GM19452 (cell line): ENCODE results near the gene ZNF133.
"Not testable (repeated sequence)": the region's sequence is repeated elsewhere in the genome, so short reads cannot be mapped to it uniquely, and the experiment has no call there.

Experiments
- ATAC-seq: cut with Tn5 transposase; IDR thresholded peaks from one replicate; pipeline ENCODE4 v1.9.1; 2021; ENCODE audit not compliant: unreplicated experiment

The ZNF133 gene

DNA sequence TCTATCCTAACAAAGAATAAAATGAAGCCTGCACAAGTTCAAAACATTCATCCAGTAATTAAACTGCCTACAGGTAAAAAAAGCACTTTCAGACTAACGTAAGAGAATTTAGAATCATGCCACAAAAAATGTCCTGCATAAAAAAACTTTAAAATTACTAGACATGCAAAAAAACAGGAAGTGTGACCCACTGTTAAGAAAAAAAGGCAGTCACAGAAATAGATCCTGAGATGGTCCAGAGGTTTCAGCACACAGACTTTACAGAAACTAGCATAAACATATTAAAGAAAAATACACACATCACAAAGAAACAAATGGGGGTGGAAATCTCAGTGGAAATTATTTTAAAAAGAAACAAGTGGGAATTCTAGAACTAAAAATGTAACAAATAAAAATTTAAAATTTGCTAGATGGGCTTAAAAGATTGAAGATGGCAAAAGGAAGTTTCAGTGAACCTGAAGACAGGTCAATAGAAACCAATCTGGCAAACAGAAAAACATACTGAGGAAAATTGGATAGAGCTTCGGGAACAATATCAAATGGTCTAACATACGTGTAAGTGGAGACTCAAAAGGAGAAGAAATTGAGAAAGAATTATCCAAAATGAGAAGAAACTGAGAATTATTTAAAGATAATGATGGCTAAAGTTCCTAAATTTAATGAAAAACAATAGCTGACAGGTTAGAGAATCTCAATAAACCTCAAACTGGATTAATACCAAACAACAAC, 3.4 kb upstream of the ZNF133 start:
- no peak for ATAC-seq

GRCh38 chr20:18287546-18287914, 797 bp upstream of the ZNF133 start:
- no peak for ATAC-seq

- ATAC-seq, result no peak
These were observed 481 bp downstream of the ZNF133 start for GRCh38 chr20:18288749-18289267.

- ATAC-seq, result no peak
These were observed 979 bp downstream of the ZNF133 start for GRCh38 chr20:18289306-18289705.

DNA sequence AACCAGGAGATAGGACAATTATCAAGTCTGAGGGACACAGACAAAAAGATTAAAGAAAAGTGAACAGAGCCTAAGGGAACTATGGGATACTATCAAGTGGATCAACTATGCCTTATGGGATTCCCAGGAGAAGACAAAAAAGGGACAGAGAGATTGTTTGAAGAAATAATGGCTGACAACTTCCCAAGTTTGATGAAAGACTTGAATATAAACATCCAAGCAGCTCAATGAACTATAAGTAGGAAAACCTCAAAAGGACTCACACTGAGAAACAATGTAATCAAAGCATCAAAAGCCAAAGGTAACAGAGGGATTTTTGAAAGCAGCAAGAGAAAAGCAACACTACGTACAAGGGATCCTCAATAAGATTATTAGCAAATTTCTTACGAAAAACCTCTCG, 11.0 kb downstream of the ZNF133 start:
- no peak for ATAC-seq

- no peak for ATAC-seq
These were observed 16.3 kb downstream of the ZNF133 start for GRCh38 chr20:18304618-18305017.

DNA sequence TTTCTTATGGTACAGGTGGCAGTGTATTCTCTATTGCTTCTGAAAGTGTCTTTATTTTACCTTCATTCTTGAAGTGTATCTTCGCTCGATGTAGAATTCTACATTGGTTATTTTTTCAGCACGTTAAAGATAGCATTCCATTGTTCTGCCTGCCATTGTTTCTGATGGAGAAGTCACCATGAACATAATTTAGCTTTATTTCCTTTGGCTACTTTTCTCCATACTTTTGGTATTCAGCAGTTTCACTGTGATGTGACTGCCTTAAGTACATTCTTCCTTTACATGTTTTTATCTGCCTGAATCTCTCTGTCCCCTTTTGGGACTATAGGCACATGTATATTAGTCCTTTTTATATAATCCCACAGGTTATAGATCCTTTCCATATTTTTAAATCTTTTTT, 19.0 kb downstream of the ZNF133 start:
- no peak for ATAC-seq

- ATAC-seq, result no peak
These were observed 21.7 kb downstream of the ZNF133 start for GRCh38 chr20:18310051-18310450.

DNA sequence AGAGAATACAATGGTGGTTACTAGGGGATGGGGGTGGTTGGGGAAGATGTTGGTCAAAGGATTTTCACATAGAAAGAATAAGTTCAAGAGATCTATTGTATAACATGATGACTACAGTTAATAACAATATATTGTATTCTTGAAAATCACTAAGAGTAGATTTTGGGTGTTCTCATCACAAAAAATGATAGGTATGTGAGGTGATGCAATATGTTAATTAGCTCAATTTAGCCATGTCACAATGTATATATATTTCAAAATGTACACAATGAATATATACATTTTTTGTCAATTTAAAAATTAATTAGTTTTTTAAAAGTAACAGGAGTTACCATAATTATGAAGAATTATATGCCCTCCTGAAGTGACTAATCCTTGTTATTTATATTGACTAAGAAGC, 22.3 kb downstream of the ZNF133 start:
- no peak for ATAC-seq

GRCh38 chr20:18312723-18313122, 24.4 kb downstream of the ZNF133 start:
- ATAC-seq, result no peak

DNA sequence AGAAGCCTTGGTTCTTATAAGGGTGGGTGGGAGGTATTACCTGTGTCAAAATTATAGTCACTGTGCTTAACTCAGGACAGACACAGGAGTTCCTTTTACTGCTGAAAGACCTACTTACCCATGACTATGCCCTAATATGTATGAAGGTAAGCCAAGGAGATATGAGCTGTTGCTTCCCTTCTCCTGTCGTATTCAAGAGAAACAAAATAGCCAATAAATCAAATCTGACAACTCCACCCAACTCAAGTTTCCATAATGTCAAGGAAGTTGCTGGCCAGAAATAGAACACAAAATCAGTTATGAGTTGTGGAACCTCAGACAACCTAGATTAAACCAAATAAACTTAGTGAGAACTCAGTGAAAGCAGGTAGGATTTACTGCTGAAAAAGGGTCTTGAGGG, 25.1 kb downstream of the ZNF133 start:
- ATAC-seq, result no peak

DNA sequence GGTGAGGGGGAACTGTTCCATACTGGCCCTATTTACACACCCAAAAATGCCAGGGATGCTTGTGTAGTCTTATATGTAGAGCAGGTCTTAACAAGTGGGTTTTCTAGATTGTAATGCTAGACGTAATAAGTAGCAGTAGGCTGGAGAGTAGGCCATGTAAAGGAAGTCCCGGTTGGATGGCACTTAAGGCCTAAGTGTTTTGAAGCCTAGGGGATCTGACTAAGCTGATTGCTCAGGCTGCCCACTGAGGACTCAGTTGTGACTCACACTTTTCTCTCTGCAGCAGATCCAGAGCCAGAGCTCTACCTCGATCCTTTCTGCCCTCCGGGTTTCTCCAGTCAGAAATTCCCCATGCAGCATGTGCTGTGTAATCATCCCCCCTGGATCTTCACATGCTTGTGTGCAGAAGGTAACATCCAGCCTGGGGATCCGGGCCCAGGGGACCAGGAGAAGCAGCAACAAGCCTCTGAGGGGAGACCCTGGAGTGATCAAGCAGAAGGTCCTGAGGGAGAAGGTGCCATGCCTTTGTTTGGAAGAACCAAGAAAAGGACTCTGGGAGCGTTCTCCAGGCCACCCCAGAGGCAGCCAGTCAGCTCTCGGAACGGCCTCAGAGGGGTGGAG, 26.6 kb downstream of the ZNF133 start:
- ATAC-seq, result no peak

DNA sequence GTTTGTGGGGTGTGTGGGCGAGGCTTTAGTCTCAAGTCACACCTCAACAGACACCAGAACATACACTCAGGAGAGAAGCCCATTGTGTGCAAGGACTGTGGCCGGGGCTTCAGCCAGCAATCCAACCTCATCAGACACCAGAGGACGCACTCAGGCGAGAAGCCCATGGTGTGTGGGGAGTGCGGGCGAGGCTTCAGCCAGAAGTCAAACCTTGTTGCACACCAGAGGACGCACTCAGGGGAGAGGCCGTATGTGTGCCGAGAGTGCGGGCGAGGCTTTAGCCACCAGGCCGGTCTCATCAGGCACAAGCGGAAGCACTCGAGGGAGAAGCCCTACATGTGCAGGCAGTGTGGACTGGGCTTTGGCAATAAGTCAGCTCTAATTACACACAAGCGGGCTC, 27.8 kb downstream of the ZNF133 start:
- ATAC-seq, result no peak

GRCh38 chr20:18321316-18321715, 33.0 kb downstream of the ZNF133 start:
- no peak for ATAC-seq

- no peak for ATAC-seq
These were observed 33.9 kb downstream of the ZNF133 start for GRCh38 chr20:18321976-18322950.

- no peak for ATAC-seq
These were observed 35.4 kb downstream of the ZNF133 start for GRCh38 chr20:18323705-18324104.

GRCh38 chr20:18324596-18325089, 36.3 kb downstream of the ZNF133 start:
- no peak for ATAC-seq

- ATAC-seq, result no peak
These were observed 38.7 kb downstream of the ZNF133 start for GRCh38 chr20:18326990-18327389.

DNA sequence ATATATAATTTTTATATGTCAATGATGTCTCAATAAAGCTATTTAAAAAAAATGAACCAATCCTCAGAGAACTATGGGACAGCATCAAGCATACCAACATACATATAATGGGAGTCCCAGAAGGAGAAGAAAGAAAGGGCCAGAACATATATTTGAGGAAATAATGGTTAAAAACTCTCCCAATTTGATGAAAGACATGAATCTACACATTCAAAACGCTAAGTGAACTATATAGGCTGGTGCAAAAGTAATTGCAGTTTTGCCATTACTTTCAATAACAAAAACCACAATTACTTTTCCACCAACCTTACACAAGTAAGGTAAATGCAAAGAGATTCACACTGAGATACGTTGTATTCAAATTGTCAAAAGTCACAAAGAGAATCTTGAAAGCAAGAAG, 43.4 kb downstream of the ZNF133 start:
- no peak for ATAC-seq

DNA sequence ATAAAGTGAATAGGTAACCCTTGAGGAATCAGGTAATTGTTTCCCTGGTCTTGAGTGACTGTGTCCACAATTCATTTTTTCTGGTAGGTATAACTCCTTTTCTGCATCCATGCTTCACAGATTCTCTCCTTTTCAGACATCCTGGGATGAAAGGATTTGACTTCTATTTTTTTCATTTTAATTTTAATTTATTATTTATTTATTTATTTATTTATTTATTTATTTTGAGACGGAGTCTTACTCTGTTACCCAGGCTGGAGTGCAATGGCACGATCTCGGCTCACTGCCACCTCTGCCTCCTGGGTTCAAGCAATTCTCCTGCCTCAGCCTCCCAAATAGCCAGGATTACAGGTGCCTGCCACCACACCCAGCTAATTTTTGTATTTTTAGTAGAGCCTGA, 61.4 kb downstream of the ZNF133 start:
- ATAC-seq, result not testable (repeated sequence)

DNA sequence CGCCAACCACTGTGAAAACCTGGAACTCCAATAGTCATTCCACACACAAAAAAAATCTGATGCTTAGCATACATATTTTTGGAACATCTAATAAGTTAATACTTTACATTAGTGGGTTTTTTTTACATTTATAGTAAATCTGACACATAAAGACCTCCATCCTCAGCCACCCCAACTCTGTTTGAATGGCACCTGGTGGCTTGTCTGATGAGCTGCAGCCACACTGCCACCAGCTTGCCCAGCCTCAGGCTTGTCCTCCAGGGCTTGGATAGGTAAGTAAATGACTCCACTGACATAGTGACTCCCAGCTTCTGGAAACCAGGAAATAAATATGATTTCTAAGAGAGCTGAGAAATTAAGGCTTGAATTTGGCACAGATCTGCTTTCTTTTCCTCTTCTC, 71.5 kb downstream of the ZNF133 start:
- no peak for ATAC-seq
